ENCODE measurements around the gene VWA8. TPM values are rescaled to one million over a fixed set of nuclear protein-coding genes. Genes with fewer than 3 reads are reported as not detected.
A peak's percentile ranks its signal among the peaks of the same experiment; 100 is the strongest.

Gene VWA8
- polyA plus RNA-seq, 3 donors, result 2.0 to 4.4 (median 3.4) TPM

DNA sequence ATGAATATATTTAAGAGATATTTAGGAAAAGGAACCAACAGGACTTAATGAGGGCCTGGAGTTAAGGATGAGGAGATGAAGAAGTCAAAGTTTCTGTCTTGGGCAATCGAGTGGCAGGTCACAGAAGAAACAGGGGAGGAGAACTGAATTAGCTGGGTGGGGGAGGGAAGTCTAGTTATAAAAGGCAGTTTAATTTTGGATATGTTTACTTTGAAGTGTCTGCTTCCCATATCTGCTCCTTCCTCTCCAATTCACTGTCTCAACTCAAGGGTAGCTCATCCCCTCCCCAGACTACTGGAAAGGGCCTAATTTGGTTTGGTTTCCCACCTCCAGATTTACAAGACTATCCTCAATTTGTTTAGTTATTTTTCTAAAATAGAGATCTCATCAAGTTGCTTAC is 195.9 kb downstream of the VWA8 start:
- Mint-ChIP-seq H3K4me1 (peaks cover 10% of the 10 kb centered on the region), H3K27me3 (ENCODE audit: low read depth in 3 of 3) (no peaks in the 10 kb centered on the region), H3K27ac (peak overlapping the region in 4 of 7 donors; percentile 0 to 75 (median 30)), H3K9me3 (peaks cover 0 to 3% (median 0%) of the 10 kb centered on the region in 7 donors), H3K36me3 (peaks cover 14 to 16% of the 10 kb centered on the region in 2 donors), H3K4me3 (no peak overlapping the region)
- Histone ChIP-seq H4K20me1 (ENCODE audit: insufficient read depth, low read length) (no peaks in the 10 kb centered on the region), H2AFZ (ENCODE audit: insufficient read depth, low read depth, low read length, poor library complexity, severe bottlenecking) (no peak overlapping the region), H3K79me2 (ENCODE audit: insufficient read depth, low read length) (no peaks in the 10 kb centered on the region), H3K4me2 (replicated peaks; ENCODE audit: extremely low read depth, low read length, poor library complexity, severe bottlenecking) (no peak overlapping the region), H3K27ac (ENCODE audit: low read depth in 1 of 2, low read length in 2 of 2) (peak overlapping the region in 1 of 2 donors; percentile 54), H3K4me3 (replicated peaks in 1 of 3; ENCODE audit: low read depth in 2 of 3, low read length in 3 of 3) (no peak overlapping the region), H3K36me3 (replicated peaks in 1 of 2; ENCODE audit: control insufficient read depth in 1 of 2, insufficient read depth in 2 of 2, low read length in 2 of 2) (no peaks in the 10 kb centered on the region), H3K27me3 (ENCODE audit: control insufficient read depth in 2 of 2, insufficient read depth in 2 of 2, low read length in 2 of 2) (no peaks in the 10 kb centered on the region), H3K9me3 (replicated peaks in 1 of 2; ENCODE audit: control insufficient read depth in 1 of 2, insufficient read depth in 1 of 2, low read length in 2 of 2) (no peaks in the 10 kb centered on the region), H3K4me1 (ENCODE audit: control insufficient read depth in 1 of 2, insufficient read depth in 2 of 2, low read length in 2 of 2) (peaks cover 5 to 8% of the 10 kb centered on the region in 2 donors), H3K9ac (ENCODE audit: insufficient read depth, low read length, poor library complexity, severe bottlenecking) (no peak overlapping the region)
- WGBS (ENCODE audit: insufficient coverage), result no CpG with 5 or more reads among the region's 1 CpG
- no peak for TF ChIP-seq CTCF (IDR thresholded peaks at IDR 0.05)
- DNase-seq, result peak in 2 of 3 donors; percentile 1
- intact Hi-C loops (cut with micrococcal nuclease), result no loop called here

- Histone ChIP-seq H3K27me3 (ENCODE audit: control insufficient read depth in 2 of 2, insufficient read depth in 2 of 2, low read length in 2 of 2) (no peaks in the 10 kb centered on the region), H3K27ac (ENCODE audit: low read depth in 1 of 2, low read length in 2 of 2) (no peak overlapping the region), H3K4me1 (ENCODE audit: control insufficient read depth in 1 of 2, insufficient read depth in 2 of 2, low read length in 2 of 2) (peaks cover 5 to 8% of the 10 kb centered on the region in 2 donors), H3K4me2 (replicated peaks; ENCODE audit: extremely low read depth, low read length, poor library complexity, severe bottlenecking) (no peak overlapping the region), H3K79me2 (ENCODE audit: insufficient read depth, low read length) (no peaks in the 10 kb centered on the region), H3K9me3 (replicated peaks in 1 of 2; ENCODE audit: control insufficient read depth in 1 of 2, insufficient read depth in 1 of 2, low read length in 2 of 2) (no peaks in the 10 kb centered on the region), H3K9ac (ENCODE audit: insufficient read depth, low read length, poor library complexity, severe bottlenecking) (no peak overlapping the region), H4K20me1 (ENCODE audit: insufficient read depth, low read length) (no peaks in the 10 kb centered on the region), H3K36me3 (replicated peaks in 1 of 2; ENCODE audit: control insufficient read depth in 1 of 2, insufficient read depth in 2 of 2, low read length in 2 of 2) (no peaks in the 10 kb centered on the region), H2AFZ (ENCODE audit: insufficient read depth, low read depth, low read length, poor library complexity, severe bottlenecking) (no peak overlapping the region), H3K4me3 (replicated peaks in 1 of 3; ENCODE audit: low read depth in 2 of 3, low read length in 3 of 3) (no peak overlapping the region)
- Mint-ChIP-seq H3K36me3 (peaks cover 14 to 18% of the 10 kb centered on the region in 2 donors), H3K4me3 (no peak overlapping the region), H3K27ac (peak overlapping the region in 3 of 7 donors; percentile 5 to 51 (median 11)), H3K27me3 (ENCODE audit: low read depth in 3 of 3) (no peaks in the 10 kb centered on the region), H3K9me3 (peaks cover 0 to under 1% (median 0%) of the 10 kb centered on the region in 7 donors), H3K4me1 (peaks cover 10% of the 10 kb centered on the region)
- TF ChIP-seq CTCF (IDR thresholded peaks at IDR 0.05), result no peak
- intact Hi-C loops (cut with micrococcal nuclease), result no loop called here
- DNase-seq, result no peak
- 88% methylated on average over 4 of the region's 4 CpGs for WGBS (ENCODE audit: insufficient coverage)
These were observed 196.4 kb downstream of the VWA8 start for GRCh38 chr13:41764558-41764957.
